HG03025 (cell line): ENCODE data around the gene ADAMTS19.

Experiments
- ATAC-seq: cut with Tn5 transposase; IDR thresholded peaks from one replicate; pipeline ENCODE4 v1.9.1; 2021; ENCODE audit warnings: mild to moderate bottlenecking, moderate library complexity; ENCODE audit not compliant: unreplicated experiment, low FRiP score

Gene ADAMTS19

DNA sequence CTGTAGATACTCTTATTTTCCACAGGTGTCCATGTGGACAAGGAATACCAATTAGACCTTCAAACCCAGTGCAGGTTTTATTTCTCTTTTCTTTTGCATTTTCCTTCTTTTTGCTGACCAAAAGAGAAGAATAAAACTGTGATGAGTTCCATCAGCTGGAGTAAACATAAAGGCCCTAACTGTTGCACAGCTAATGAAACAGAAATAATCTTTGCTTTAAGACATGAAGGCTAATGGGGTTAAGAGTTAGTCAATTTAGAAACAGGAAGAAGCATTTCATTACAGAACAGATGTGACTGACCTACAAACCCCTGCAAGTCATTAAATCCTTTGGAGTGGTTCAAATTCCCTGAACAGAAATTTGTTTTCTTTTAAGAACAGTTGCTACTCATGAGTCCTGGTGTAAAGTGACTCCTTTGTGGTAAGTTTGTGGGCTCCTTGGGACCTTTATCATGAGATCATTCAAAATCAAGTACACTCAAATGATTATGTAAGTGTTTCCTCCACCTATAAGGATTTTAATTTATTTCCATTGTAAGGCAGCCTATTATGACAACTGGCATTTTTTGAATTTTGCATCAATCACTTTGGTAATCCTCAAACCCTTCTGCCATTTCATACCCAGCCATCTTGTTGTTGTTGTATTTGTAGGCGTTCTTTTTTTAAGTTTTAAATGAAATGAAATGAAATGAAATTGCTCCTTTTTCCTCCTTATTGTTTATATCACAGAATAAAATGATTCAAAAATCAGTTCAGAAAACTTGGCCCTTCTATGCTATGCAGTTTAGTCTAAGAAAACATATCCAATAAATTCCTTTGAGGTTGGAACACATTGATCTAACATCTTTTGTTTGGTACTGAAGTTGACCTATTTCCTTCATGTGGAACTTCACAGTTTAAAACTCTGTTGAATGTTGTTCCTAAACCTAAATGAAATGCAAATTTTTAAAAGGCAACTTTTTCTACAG, 289.1 kb downstream of the ADAMTS19 start:
- ATAC-seq: no peak

DNA sequence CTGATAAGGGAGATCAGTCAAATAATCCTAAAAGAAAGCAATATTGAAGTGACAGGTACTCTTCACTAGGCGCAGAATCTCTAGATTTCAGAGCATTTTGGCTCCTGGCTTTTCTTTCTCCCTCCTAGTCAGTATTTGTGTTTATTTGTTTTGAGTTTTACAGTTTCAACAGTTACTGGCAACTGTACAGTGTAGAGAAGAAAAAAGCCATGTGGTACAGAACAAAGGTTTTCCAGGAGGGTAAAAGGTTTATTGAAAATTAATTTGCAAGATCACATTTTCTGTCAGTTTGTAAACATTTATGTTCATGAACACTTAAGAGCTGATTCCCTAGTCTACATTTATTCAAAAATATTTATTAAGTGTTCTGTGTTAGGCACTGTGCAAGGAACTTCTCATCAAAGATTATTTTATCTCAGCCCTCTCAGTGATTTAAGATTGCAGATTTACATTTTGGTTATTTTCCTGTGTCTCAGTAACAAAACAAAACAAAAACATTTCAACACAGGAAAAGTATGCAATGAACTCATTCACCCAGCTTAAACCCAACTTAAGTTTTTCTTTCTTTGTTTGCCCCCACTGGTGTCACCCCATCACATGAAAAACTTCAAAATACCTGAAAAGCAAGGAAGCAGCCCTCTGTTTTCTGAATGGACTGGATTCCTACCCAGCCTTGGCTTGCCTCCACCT, 300.7 kb downstream of the ADAMTS19 start:
- no peak for ATAC-seq

DNA sequence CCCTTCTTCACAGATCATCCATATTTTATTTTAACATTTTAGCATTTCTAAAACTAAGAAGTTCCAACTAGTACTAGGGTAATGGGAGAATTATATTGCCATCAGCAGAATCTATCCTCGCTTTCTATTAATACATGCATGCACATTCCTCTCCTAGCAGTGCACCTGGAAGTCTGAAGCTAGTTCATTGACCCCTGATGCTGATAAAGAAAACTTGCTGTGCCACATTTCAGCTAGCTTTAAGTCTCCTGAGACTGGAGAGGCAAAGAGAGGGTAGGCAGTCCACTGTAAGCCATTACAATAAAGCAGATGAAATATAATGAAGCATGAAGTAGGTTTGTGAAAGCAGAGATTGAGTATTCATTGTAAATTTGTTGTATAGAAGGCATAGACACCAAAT, 303.6 kb downstream of the ADAMTS19 start:
- no peak for ATAC-seq

DNA sequence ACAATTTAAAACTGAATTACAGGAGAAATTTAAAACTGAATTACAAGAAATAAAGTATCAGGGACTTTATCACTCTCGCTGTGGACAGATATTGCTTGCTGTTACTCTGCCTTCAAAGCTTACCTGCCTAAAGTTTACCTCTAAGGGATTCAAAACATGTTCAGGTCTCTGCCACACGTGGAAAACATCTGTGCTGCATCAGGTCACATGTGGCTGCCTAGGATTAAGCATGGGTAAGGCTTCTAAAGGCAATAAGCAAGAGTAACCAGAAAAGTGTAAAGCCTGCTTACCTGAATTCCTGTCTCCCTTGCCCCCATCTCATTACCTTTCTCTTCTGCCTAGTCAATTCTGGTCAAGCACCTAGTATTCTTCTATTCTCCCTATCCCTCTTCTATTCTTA, 306.7 kb downstream of the ADAMTS19 start:
- no peak for ATAC-seq

DNA sequence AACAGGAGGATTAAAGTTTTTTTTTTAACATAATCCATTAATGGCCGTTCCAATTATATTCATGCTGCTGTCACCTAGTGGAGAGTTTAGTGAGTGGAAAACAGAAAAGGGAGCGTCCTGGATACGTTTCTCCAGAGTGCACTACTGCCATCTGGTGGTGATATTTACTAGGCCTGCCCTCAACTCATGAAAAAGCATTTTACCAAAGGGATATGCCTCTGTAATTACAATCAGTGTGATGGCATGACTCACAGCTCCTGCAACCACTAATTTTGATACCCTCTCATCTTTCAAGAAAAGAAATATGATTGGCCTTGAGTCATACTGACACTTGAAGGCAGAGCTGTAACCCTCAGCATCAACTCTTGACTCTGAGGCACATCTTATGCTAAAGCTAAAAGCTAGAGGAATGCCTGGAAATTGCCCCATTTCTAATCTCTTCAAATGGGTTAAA, 307.9 kb downstream of the ADAMTS19 start:
- peak; percentile 91 for ATAC-seq

DNA sequence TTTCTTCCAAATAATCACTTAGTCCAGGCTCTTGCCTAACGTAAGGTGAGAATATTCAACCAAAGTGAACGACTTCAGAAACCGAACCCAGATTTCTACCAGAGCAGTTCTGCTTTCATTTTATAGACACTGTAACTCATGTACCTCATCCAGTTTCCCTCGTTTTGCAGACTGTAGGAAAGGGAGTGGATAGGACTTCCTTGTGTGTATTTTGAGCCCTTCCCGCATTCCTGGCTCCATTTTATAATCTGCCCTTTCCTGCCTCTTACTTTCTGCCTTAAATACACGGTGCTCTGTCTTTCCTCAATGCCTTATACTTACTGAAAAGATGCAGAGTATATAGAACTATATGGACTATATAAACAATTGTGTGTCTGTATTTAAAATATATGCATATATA, 308.6 kb downstream of the ADAMTS19 start:
- ATAC-seq: no peak

DNA sequence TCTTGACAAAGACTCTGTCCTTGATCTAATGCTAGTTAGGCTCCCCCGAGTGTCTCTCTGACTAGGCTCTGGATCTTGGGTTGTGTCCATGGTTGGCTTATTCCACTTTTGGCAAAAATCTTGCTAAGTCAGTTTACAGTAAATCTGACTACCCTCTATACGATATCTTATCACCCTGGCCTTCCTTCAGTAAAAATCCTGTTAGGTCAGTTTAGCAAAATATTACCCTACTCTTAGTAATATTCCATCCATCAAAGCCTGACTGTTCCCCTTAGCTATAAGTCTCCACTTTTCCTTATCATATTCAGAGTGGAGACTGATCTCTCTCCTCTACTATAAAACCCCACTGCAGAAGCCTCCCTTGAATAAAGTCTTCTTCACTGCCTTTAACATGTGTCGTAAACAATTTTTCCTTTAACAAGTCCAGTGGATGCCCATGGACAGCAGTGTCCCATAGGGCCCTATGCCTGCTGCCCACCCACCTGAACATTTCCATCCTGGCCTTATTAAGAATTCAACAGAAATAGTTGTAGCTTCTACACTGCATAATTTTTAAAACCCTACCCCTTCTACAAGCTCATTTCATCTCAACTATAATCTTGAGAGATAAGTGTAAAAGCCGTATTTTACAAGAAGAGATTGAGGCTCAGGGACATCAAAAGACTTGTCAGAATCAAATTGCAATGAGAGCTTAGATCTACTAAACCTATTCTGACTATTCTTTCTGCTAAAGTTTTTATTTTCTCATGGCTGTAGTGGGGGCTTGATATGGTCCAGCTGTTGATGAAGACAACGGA, 310.1 kb downstream of the ADAMTS19 start:
- no peak for ATAC-seq

DNA sequence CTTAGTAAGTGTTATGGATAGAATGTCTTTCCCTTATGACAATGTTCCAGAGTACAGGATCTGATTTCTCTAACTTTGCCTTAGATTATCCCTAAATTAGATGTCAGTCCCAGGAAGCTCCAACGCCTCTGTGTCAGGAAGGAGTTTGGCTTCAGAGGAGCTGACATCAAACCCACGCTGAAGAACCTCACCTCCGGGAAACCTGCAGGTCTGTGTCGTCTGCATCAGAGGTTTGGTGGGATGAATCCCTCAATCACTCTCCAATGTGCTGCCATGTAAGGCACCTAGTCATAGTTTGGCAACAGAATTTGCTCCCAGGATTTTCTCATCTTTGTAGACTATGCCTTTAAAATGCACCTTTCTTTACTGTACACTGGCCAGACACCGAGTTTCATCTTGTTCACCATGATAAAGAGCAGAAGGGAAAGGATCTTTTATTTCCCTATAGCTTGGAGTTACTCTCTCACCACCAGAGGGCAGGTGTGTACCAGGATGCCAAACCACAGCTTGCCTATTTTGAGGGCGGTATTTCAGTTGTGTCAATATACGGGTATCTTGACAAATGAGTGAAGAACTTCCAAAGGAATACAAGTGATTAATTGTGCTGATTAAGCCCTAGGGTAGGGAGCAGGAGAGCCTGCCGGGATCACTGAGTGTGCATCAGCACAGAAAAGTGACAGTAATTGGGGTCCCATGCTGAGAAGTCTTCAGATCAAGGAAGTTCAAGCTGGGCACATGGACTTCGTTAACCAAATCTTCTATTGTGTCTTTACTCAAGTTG, 311.1 kb downstream of the ADAMTS19 start:
- no peak for ATAC-seq

DNA sequence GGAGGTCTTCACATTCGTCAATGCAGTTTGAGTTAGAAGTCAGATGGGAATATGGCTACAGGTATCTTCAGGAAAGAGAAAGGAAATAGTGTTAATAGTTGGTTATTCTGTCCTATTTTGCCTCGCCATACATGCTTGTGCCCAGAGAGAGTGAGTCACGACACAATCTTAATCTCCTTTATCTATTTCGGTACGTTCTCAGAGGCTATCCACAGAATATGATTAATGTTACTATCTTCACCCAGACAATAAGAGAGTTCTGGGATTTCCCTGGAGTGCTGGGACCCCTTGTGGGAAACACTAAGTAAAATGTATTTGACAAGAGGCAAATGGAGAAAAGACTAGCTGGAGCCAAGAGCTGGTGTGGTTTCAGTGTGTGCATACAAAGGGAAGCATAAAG, 313.3 kb downstream of the ADAMTS19 start:
- no peak for ATAC-seq

DNA sequence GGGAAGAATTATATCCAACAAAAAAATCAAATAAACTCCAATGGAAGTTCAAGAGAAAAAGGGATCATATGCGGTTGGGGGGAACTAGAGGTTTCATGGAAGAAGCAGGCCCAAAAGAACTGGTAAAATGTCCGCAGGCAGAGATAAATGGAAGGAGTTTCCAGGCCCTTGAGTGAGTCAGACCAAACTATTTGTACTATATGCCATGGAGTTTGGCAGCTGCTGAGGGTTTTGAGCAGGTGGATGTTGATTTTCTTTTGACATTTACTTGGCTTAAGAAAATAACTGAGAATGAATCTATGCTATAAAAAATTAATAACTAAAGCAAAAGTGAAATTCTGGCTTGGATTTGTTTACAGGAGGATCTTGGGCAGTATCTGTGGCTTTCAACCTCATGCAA, 321.5 kb downstream of the ADAMTS19 start:
- no peak for ATAC-seq
